Measurements from ENCODE around the gene LAMP1. TPM values are rescaled to one million over a fixed set of nuclear protein-coding genes. Genes with fewer than 3 reads are reported as not detected.
"Not testable (repeated sequence)": the region's sequence is repeated elsewhere in the genome, so short reads cannot be mapped to it uniquely, and the experiment has no call there.

The LAMP1 gene
- total and polyA plus RNA-seq, 9 donors = 51.7 to 212 (median 144) TPM

- intact Hi-C loops (cut with DNase I) = loop anchor here in 1 of 4 donors (2.0 to 10.0 kb wide), 2 partner anchors 69 to 211 kb away; partner anchors contain the start of genes LAMP1 and PROZ
- no peaks in the 10 kb centered on the region for H3K36me3 ChIP-seq
- TF ChIP-seq POLR2A (IDR thresholded peaks at IDR 0.05) (no peak), CTCF (IDR thresholded peaks at IDR 0.05) (no peak), EP300 (IDR thresholded peaks at IDR 0.05) (no peak)
- no peak overlapping the region for H3K4me3 ChIP-seq
- H3K27ac ChIP-seq = no peak overlapping the region
- no peaks in the 10 kb centered on the region for H3K27me3 ChIP-seq
- H3K9me3 ChIP-seq = no peaks in the 10 kb centered on the region
- peak in 2 of 5 donors; percentile 22 to 43 for DNase-seq
- peaks cover 15% of the 10 kb centered on the region for H3K4me1 ChIP-seq (ENCODE audit: insufficient read depth)
- WGBS, 3 donors = 58 to 59% (median 58%) methylated on average over 9 of the region's 9 CpGs
Measured at GRCh38 chr13:113365971-113366588, 69.0 kb downstream of the LAMP1 start.

- WGBS, 3 donors = 86 to 89% (median 88%) methylated on average over 15 of the region's 15 CpGs
- intact Hi-C loops (cut with DNase I) = loop anchor here in 1 of 4 donors (10.0 kb wide), 1 partner anchor 212 kb away; the partner anchor contains the start of gene PROZ
- Histone ChIP-seq H3K4me3 (no peak overlapping the region), H3K36me3 (no peaks in the 10 kb centered on the region), H3K27ac (no peak overlapping the region), H3K9me3 (no peaks in the 10 kb centered on the region), H3K27me3 (no peaks in the 10 kb centered on the region), H3K4me1 (ENCODE audit: insufficient read depth) (peaks cover 15% of the 10 kb centered on the region)
- DNase-seq = no peak
- TF ChIP-seq POLR2A (IDR thresholded peaks at IDR 0.05) (no peak), EP300 (IDR thresholded peaks at IDR 0.05) (no peak), CTCF (IDR thresholded peaks at IDR 0.05) (no peak)
Measured at GRCh38 chr13:113367020-113367560, 70.1 kb downstream of the LAMP1 start.

GRCh38 chr13:113367771-113368170 lies 70.7 kb downstream of the LAMP1 start:
- no peak for DNase-seq
- H3K27ac ChIP-seq = no peak overlapping the region
- H3K9me3 ChIP-seq = no peaks in the 10 kb centered on the region
- no peak overlapping the region for H3K4me3 ChIP-seq
- no peaks in the 10 kb centered on the region for H3K27me3 ChIP-seq
- 70 to 79% (median 75%) methylated on average over 6 of the region's 6 CpGs for WGBS, 3 donors
- TF ChIP-seq POLR2A (IDR thresholded peaks at IDR 0.05) = no peak
- no peak for TF ChIP-seq CTCF (IDR thresholded peaks at IDR 0.05)
- no peak for TF ChIP-seq EP300 (IDR thresholded peaks at IDR 0.05)
- H3K36me3 ChIP-seq = no peaks in the 10 kb centered on the region
- intact Hi-C loops (cut with DNase I) = loop anchor here in 1 of 4 donors (10.0 kb wide), 1 partner anchor 213 kb away; the partner anchor contains the start of gene PROZ
- peaks cover 13% of the 10 kb centered on the region for H3K4me1 ChIP-seq (ENCODE audit: insufficient read depth)

- not testable (repeated sequence) for DNase-seq; H3K4me3 ChIP-seq; H3K27me3 ChIP-seq; H3K36me3 ChIP-seq; H3K4me1 ChIP-seq (ENCODE audit: insufficient read depth); H3K27ac ChIP-seq; H3K9me3 ChIP-seq
- intact Hi-C loops (cut with DNase I) = loop anchor here in 1 of 4 donors (10.0 kb wide), 1 partner anchor 214 kb away; the partner anchor contains the start of gene PROZ
- 91 to 94% (median 94%) methylated on average over 6 of the region's 6 CpGs for WGBS, 3 donors
Measured at GRCh38 chr13:113368353-113368752, 71.3 kb downstream of the LAMP1 start.

GRCh38 chr13:113369189-113369588 lies 72.2 kb downstream of the LAMP1 start:
- Histone ChIP-seq H3K9me3 (no peaks in the 10 kb centered on the region), H3K4me3 (no peak overlapping the region), H3K4me1 (ENCODE audit: insufficient read depth) (peaks cover 10% of the 10 kb centered on the region), H3K27me3 (no peaks in the 10 kb centered on the region), H3K27ac (no peak overlapping the region), H3K36me3 (no peaks in the 10 kb centered on the region)
- DNase-seq = no peak
- TF ChIP-seq CTCF (IDR thresholded peaks at IDR 0.05) (no peak), POLR2A (IDR thresholded peaks at IDR 0.05) (no peak), EP300 (IDR thresholded peaks at IDR 0.05) (no peak)
- 83 to 88% (median 83%) methylated on average over 29 of the region's 29 CpGs for WGBS, 3 donors
- intact Hi-C loops (cut with DNase I) = loop anchor here in 1 of 4 donors (10.0 kb wide), 1 partner anchor 214 kb away; the partner anchor contains the start of gene PROZ

Data from ovary (tissue), 9 donors.